HL-60 (cell line): Measurements from ENCODE around the gene PIGX.

Source experiments
- DNase-seq, 2 experiments: peaks; one replicate each; pipeline ENCODE4 v3.0.0-alpha.2; 2010 to 2020; ENCODE audit warnings: low read depth in 1 of 2, low spot score in 1 of 2
- H3K27ac ChIP-seq: fragments of 250-450 bp; sonication (Bioruptor Pico); replicated peaks from 2 replicates; pipeline ENCODE4 v1.5.1; 2020; ENCODE audit warnings: mild to moderate bottlenecking, moderate library complexity
- H3K27me3 ChIP-seq: fragments of 250-450 bp; sonication (Bioruptor Pico); 2 replicates; pipeline ENCODE4 v1.5.1; 2021; ENCODE audit warnings: mild to moderate bottlenecking, moderate library complexity; ENCODE audit not compliant: insufficient read depth, poor library complexity, severe bottlenecking
- H3K4me3 ChIP-seq: replicated peaks from 2 replicates; pipeline ENCODE4 v1.5.1; 2011; ENCODE audit warnings: mild to moderate bottlenecking, control low read depth, low read length; ENCODE audit not compliant: insufficient read depth
- CTCF ChIP-seq: IDR thresholded peaks from one replicate; pipeline ENCODE4 v1.5.1; 2011; ENCODE audit warnings: low read length, control low read depth, inconsistent platforms; ENCODE audit not compliant: insufficient read depth
- GABPA ChIP-seq: IDR thresholded peaks from 2 replicates; pipeline ENCODE4 v1.6.1; 2012; ENCODE audit warnings: low read depth
- POLR2AphosphoS5 ChIP-seq: IDR thresholded peaks from 2 replicates; pipeline ENCODE4 v1.6.1; 2012; ENCODE audit warnings: low read depth
- SPI1 ChIP-seq: IDR thresholded peaks from 2 replicates; pipeline ENCODE4 v1.6.1; 2012; ENCODE audit warnings: low read depth, mild to moderate bottlenecking, borderline replicate concordance
- TF ChIP-seq, protein P1 (sequence below): IDR thresholded peaks from 2 replicates; pipeline ENCODE4 v1.6.1; 2012; ENCODE audit warnings: low read depth; ENCODE audit not compliant: insufficient replicate concordance

The PIGX gene

DNA sequence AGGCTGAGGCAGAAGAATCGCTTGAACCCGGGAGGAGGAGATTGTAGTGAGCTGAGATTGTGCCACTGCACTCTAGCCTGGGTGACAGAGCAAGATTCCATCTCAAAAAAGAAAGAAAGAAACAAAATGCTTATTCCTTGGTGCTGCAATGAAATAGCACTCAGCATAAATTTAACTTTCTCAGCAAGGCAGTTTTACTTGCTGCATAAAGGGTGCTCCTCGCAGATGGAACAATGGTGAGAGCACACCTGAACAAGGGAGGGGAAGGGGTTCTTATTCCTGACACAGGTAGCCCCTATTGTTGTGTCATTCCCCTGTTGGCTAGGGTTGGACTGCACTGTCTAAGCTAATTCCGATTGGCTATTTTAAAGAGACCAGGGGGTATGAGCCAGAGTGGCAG lies 44.6 kb downstream of the PIGX start:
- no peak overlapping the region for H3K27ac ChIP-seq
- DNase-seq: no peak
- TF ChIP-seq, protein P1, sequence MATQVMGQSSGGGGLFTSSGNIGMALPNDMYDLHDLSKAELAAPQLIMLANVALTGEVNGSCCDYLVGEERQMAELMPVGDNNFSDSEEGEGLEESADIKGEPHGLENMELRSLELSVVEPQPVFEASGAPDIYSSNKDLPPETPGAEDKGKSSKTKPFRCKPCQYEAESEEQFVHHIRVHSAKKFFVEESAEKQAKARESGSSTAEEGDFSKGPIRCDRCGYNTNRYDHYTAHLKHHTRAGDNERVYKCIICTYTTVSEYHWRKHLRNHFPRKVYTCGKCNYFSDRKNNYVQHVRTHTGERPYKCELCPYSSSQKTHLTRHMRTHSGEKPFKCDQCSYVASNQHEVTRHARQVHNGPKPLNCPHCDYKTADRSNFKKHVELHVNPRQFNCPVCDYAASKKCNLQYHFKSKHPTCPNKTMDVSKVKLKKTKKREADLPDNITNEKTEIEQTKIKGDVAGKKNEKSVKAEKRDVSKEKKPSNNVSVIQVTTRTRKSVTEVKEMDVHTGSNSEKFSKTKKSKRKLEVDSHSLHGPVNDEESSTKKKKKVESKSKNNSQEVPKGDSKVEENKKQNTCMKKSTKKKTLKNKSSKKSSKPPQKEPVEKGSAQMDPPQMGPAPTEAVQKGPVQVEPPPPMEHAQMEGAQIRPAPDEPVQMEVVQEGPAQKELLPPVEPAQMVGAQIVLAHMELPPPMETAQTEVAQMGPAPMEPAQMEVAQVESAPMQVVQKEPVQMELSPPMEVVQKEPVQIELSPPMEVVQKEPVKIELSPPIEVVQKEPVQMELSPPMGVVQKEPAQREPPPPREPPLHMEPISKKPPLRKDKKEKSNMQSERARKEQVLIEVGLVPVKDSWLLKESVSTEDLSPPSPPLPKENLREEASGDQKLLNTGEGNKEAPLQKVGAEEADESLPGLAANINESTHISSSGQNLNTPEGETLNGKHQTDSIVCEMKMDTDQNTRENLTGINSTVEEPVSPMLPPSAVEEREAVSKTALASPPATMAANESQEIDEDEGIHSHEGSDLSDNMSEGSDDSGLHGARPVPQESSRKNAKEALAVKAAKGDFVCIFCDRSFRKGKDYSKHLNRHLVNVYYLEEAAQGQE: no peak
- TF ChIP-seq SPI1 (no peak), POLR2AphosphoS5 (no peak), CTCF (no peak), GABPA (no peak)
- H3K27me3 ChIP-seq: no peaks in the 10 kb centered on the region
- H3K4me3 ChIP-seq: no peak overlapping the region

- no peak for DNase-seq
- TF ChIP-seq, protein P1: no peak
- TF ChIP-seq POLR2AphosphoS5 (no peak), SPI1 (no peak), GABPA (no peak), CTCF (no peak)
- Histone ChIP-seq H3K4me3 (no peak overlapping the region), H3K27ac (no peak overlapping the region), H3K27me3 (no peaks in the 10 kb centered on the region)
These were observed 45.9 kb downstream of the PIGX start for GRCh38 chr3:196757876-196758739.

DNA sequence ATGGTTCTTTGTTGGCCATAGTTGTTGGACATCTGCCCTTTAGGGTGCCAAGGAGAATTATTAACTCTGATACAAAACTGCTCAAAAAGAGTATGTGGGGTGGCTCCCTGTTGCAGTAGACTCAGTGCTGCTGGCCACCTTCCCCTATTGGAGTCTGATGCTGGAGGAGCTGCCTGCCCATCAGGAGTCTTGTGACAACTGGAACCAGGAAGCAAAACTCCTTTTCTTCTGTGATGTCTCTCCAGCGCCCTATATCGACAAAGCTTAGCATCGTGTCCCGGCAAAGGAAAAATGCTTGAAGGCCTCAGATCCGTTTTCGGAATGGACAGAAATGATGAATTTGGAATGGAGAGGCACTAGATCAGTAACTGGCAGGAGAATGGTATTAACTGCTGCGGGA lies 51.0 kb downstream of the PIGX start:
- TF ChIP-seq CTCF: no peak
- TF ChIP-seq POLR2AphosphoS5: no peak
- TF ChIP-seq, protein P1: no peak
- no peak for TF ChIP-seq GABPA
- TF ChIP-seq SPI1: no peak
- no peak for DNase-seq
- H3K4me3 ChIP-seq: no peak overlapping the region
- no peaks in the 10 kb centered on the region for H3K27me3 ChIP-seq
- H3K27ac ChIP-seq: no peak overlapping the region
